GM12865 (cell line): ENCODE results near the gene MPLKIP.
"Not testable (repeated sequence)": the region's sequence is repeated elsewhere in the genome, so short reads cannot be mapped to it uniquely, and the experiment has no call there.

Experiments used
- DNase-seq: peaks from one replicate; pipeline ENCODE4 v3.0.0; 2010; ENCODE audit warnings: low read depth
- H3K4me3 ChIP-seq: 2 replicates; pipeline ENCODE4 v1.5.1; 2011; ENCODE audit warnings: mild to moderate bottlenecking, low read depth, low read length, control low read depth
- TF ChIP-seq, protein P1 (sequence below): IDR thresholded peaks from 2 replicates; pipeline ENCODE4 v1.5.1; 2011; ENCODE audit warnings: low read length, control low read depth, low read depth, inconsistent platforms; ENCODE audit not compliant: insufficient read depth; ENCODE audit errors: missing control alignments

Gene MPLKIP

DNA sequence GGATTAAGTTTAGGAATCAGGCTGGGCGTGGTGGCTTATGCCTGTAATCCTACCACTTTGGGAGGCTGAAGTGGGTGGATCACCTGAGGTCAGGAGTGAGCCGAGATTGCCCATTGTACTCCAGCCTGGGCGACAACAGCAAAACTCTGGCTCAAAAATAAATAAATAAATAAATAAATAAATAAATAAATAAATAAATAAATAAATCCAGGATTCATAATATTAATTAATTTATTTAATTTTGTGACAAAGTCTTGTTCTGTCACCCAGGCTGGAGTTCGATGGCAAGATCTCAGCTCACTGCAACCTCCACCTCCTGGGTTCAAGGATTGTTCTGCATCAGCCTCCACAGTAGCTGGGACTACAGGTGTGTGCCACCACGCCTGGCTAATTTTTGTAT, 4.6 kb upstream of the MPLKIP start:
- DNase-seq = no peak
- TF ChIP-seq, protein P1, sequence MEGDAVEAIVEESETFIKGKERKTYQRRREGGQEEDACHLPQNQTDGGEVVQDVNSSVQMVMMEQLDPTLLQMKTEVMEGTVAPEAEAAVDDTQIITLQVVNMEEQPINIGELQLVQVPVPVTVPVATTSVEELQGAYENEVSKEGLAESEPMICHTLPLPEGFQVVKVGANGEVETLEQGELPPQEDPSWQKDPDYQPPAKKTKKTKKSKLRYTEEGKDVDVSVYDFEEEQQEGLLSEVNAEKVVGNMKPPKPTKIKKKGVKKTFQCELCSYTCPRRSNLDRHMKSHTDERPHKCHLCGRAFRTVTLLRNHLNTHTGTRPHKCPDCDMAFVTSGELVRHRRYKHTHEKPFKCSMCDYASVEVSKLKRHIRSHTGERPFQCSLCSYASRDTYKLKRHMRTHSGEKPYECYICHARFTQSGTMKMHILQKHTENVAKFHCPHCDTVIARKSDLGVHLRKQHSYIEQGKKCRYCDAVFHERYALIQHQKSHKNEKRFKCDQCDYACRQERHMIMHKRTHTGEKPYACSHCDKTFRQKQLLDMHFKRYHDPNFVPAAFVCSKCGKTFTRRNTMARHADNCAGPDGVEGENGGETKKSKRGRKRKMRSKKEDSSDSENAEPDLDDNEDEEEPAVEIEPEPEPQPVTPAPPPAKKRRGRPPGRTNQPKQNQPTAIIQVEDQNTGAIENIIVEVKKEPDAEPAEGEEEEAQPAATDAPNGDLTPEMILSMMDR = no peak

DNA sequence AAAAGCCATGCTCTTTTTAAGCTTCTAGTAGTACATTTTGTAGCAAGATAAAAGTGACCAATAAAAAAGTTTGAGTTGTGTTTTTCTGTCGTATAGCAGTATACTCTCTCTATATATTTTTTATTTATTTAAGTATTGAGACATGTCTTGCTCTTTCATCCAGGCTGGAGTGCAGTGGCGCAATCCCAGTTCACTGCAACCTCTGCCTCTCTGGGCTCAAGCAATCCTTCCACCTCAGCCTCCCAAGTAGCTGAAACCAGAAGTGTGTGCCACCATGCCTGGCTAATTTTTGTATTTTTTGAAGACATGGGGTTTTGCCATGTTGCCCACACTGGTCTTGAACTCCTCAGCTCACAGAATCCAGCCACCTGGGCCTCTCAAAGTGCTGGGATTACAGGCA, 3.1 kb upstream of the MPLKIP start:
- no peak overlapping the region for H3K4me3 ChIP-seq
- DNase-seq = no peak
- TF ChIP-seq, protein P1 = no peak

More for the DNA sequence above, 4.6 kb upstream of the MPLKIP start:
- no peak overlapping the region for H3K4me3 ChIP-seq

DNA sequence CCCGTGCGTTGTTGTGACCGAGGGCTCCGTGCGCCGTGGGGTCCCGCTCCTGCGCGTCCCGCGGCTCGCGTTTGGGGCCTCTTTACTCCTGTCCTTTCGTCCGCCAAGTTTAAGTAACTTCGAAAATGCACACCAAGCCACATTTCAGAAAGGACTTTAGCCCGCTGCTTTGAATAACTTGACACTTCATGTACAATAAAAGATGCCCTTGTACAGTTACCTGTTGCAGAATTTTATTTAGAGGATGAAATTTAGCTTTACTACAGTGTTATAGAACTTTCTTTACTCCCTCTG, 842 bp upstream of the MPLKIP start:
- DNase-seq = no peak
- peak overlapping the region; percentile 81 for H3K4me3 ChIP-seq
- TF ChIP-seq, protein P1 = no peak

DNA sequence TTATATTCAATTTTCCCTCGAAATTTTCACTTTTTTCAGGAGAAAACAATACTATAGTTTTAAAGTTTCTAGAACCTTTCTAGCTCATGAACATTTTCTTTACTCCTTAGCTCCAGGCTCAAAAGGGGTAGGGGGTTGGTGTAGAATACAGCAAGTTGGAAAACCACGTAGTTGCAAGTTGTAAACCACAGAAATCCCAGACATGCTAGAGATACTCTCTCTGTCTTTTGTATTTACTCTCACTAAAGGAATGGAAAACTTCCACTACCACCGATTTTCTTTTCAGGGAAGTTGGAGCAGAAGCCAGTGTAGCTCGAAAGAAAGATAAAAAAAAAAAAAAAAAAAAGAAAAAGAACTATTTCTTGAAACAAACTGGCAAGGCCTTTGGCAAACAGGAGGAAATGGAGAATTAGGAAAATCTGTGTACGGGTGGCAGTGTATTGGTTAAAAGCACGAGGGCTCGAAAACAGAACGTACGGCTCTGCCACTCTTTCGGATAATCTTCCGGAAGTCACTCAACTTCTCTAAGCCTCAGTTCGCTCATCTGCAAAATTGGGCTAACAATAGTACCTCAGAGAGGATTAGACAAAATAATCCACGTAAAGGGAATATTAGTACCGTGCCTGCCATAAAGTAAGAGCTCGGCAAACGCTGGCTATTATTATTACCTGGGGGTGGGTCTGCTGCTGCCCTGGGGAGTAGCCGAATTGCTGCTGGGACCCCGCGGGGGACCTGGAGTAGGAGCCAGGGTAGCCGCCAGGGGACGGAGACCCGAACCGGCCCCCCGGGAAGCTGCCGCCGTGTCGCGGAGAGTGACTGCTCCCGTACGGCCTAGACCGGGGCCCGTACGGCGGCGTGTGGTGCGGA, 628 bp downstream of the MPLKIP start:
- TF ChIP-seq, protein P1 = no peak
- H3K4me3 ChIP-seq = peak overlapping the region; percentile 81
- DNase-seq = peak; percentile 44

DNA sequence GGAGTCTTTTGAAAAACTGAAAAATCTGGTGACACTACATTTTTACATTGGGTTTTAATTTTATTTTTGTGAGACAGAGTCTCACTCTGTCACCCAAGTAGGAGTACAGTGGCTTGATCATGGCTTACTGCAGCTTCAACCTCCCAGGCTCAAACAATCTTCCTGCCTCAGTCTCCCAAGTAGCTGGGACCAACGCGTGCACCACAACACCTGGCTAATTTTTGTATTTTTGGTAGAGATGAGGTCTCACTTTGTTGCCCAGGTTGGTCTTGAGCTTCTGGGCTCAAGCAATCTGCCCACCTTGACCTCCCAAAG, 11.5 kb downstream of the MPLKIP start:
- no peak for DNase-seq
- TF ChIP-seq, protein P1 = no peak
- H3K4me3 ChIP-seq = no peak overlapping the region

DNA sequence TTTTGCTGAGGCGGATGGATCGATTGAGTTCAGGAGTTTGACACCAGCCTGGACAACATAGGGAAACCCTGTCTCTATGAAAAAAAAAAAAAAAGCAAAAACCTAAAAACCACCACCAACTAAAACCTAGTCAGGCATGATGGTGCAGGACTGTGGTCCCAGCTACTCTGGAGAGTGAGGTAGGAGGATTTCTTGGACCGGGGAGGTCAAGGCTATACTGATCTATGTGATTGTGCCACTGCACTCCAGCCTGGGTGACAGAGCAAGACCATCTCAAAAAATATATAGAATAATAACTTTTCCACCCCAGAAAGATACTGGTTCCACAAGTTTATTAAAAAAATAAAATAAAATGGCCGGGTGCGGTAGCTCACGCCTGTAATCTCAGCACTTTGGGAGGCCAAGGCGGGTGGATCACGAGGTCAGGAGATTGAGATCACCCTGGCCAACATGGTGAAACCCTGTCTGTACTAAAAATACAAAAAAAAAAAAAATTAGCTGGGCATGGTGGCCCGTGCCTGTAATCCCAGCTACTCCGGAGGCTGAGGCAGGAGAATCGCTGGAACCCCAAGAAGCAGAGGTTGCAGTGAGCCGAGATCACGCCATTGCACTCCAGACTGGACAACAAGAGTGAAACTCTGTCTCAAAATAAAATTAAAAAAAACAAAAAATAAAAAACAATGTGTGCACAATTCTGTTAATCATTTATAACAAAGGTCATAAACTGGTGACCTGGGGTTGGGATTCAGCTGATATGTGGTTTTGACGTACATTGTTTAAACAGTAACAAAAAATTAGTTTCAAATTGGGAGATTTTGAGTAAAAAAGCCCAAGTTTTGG, 12.1 kb downstream of the MPLKIP start:
- not testable (repeated sequence) for DNase-seq, H3K4me3 ChIP-seq

DNA sequence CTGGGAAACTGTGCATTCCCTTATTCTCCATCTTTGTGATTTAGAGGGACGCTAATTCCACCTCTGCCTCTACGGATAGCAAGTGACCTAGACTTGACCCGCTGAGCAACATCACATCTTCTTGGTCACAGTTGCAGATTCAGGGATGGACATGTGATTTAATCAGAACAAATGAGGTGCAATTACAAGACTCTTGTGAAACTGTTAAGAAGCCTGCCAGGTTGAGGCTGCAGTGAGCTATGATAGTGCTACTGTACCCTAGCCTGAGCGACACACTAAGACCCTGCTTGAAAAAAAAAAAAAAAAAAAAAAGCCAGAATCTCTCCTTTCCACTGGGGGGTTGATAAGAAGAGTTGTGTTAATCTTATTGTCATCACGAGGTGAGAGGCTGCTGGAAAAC, 14.4 kb downstream of the MPLKIP start:
- TF ChIP-seq, protein P1 = no peak
- DNase-seq = no peak
- H3K4me3 ChIP-seq = no peak overlapping the region

DNA sequence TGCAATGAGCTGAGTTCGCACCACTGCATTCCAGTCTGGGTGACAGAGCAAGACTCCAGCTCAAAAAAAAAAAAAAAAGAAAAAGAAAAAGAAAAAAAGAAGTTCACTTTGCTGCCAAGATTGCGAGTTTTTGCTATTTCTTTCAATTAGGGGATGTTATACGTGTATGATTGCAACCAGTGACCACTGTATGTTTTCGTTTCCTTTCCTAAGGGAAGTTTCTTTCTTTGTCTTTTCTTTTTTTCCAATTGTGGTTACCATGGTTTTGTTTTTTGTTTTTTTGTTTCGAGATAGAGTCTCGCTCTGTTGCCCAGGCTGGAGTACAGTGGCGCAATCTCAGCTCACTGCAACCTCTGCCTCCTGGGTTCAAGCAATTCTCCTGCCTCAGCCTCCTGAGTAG, 16.2 kb downstream of the MPLKIP start:
- H3K4me3 ChIP-seq, DNase-seq: not testable (repeated sequence)

DNA sequence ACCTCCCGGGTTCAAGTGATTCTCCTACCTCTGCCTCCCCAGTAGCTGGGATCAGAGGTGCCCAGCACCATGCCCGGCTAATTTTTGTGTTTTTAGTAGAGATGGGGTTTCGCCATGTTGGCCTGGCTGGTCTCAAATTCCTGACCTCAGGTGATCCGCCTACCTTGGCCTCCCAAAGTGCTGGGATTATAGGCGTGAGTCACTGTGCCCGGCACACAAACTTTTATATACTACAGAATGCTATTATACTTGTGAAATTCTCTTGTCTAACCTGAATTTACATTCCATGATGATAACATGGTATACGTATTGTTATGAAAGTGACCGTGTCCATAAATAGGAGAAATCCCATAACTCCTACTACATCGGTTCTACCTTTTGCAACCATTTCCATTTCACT, 17.2 kb downstream of the MPLKIP start:
- not testable (repeated sequence) for DNase-seq, H3K4me3 ChIP-seq
